ENCODE data around the gene RABGAP1L.
"Not testable (repeated sequence)": the region's sequence is repeated elsewhere in the genome, so short reads cannot be mapped to it uniquely, and the experiment has no call there.

The RABGAP1L gene

DNA sequence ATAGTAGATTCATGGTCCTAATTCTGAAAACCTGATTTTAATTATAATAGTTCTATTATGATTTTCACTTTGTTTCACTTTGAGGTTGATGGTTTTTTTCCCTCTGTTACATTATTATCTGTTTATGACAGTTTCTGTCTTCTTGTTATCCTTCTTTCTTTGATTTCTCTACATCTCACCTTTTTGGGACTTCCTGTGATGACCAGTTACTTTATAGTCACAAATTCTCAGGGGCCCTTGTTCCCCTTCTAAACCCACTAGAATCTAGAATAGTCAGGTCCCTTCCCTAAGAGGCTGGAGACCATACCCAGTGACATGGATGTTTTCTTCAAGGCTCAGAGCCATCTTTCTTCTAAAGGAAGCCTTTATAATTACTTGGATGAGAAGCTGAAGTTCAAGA, 526.9 kb downstream of the RABGAP1L start:
- DNase-seq = no peak

DNA sequence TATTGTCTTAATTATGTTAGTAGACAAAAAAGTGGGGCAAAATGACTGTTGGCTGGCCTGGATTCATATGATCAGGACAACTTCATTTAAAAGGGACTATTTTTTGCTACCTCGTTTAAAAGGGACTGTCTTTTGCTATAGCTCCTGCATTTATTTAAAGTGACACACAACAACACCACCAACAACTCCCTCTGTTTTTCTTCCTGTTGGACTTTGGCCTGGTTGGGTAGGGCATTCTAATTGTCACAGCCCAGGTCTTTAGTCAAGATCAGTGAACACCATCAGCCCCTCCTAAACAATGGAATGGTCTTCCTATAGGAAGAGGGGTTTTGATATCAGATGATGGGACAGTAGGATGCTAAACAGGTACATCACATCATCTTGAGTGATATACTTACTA, 530.2 kb downstream of the RABGAP1L start:
- DNase-seq = no peak

DNA sequence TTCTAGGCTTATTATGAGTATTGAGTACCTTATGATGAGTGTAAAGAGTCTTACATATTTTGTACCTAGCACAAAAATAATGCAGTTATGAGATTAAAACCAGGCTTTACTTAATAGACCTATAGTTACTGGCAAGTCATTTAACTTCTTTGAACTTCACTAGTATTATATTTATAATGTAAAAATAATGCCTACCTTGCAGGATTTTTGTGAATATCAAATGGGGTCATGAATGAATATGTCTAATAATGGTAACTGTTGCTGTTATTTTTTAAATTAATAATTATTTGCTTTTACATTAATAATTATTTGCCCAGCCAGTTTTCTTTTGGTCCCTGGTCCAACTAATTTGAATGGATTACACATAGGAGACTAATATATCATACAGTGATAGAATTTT, 530.9 kb downstream of the RABGAP1L start:
- no peak for DNase-seq

DNA sequence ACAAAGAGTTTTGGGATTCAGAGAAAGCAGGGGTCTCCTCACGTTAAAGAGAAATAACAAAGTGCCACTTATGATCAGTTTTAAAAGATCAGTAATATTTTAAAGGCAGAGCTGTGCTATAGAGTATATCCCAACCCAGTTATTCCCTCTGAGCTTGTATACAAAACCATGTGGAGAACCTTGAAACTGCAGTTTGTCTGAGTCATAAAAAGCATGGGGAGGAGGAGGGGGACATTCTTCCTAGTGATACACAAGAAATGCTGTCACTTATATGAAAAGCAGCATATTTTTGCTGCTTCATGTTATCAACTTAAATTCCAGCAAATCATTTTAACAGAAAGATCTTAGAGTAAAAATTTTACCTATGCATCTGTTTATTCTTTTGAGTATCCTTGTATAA, 533.0 kb downstream of the RABGAP1L start:
- peak; percentile 23 for DNase-seq

DNA sequence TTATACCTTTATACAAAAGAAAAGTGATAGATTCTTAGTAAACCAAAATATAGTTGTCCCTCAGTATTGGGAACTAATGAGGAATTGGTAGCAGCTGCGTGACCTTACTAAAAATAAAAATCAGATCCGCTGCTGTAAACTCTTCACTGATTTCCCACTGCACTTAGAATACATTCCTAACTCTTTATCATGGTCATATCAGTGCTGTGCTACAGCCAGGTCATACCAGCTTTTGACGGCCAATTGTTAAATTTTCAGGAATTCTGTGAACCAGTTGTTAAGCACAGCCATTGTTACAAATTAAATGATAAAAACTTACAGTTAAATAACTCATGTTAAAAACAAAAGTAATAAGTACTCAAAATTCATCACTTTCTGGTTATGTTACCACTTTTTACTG, 533.8 kb downstream of the RABGAP1L start:
- no peak for DNase-seq

DNA sequence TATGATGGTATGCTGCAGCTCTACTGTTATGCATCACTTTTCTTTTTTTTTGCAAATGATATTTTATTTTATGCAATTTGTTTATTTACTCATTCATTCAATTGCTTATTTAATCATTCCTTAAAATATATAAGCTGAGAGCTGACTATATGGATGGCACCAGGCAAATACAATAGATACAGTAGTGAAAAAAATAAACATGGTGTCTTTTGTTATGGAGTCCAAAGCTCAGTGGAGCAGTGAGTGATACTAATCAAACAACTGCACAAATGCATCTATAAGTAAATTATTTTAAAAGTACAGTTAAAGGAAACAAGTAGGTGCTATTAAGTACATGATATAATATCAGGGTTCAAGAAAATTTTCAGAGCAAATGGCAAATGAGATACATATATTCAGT, 534.2 kb downstream of the RABGAP1L start:
- DNase-seq = not testable (repeated sequence)

DNA sequence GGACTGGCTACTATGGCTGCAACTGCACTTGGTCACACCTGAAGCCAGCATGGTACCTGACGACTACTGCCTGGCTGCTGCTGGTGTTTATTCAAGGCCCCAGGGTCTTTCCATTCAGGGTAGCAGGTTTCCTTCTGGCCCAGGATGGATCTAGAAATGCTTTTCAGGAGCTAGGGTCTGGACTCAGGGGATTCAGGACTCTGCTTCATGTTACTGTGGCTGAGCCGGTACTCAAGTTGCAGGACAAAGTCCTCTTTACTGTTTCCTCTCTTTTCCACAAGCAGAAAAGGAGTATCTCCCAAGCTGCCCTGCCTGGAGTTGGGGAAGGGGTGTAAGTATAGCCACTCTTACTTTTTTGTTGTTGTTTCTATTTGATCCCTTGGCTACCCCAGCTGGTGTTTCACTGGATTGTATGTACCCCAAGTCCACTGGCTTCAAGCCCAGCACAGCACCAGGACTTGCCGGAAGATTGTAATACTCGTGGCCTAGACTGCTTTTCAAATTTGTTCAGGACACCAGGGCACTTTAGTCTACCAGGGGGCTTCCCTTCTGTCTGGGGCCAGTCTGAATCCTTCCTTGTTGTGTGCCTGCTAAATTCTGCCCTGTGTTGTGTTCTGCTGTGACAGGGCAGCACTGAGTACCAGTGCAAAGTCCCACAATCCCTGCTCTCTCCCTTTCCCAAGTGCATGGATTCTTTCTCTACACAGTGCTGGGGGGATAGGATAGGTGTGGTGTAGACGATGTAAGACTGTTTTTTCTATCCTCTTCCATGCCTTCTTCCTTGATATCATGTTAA, 536.9 kb downstream of the RABGAP1L start:
- no peak for DNase-seq

DNA sequence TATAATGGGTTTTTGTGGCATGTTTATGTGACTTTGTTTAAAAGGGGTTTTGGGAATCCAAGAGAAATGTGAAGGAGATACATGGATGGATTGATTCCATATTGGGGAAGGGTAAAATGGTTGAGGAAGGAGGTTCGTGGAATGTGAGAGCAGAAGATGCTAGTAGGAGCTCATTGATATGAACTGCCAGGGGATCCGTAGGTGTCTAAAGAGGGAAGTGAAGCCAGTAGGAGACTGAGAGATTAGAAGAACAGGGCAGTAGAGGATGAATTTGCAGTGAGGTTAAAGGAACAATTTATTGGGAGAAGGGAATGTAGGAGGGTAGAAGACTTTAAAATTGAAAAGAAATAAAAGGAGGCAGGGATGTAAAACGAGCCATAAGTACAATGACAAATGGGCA, 541.0 kb downstream of the RABGAP1L start:
- DNase-seq = no peak

DNA sequence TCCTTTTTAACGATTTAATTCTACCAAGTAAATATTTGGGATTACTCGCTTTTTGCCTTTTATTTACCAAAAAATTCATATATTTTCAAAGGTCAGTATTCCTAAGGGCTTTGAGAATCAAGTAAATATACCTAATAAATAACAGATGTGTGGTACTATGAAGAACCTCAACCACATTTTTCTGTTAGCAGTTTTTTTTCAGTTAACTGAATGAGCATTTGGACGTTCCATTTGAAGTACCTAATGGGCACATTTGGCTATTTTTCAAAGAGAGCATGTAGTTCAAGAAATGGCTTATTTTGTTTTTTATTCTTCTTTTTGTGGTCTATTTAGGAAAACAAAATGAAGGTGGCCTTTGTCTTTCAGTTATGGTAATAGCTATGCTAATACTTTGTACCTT, 541.5 kb downstream of the RABGAP1L start:
- no peak for DNase-seq

DNA sequence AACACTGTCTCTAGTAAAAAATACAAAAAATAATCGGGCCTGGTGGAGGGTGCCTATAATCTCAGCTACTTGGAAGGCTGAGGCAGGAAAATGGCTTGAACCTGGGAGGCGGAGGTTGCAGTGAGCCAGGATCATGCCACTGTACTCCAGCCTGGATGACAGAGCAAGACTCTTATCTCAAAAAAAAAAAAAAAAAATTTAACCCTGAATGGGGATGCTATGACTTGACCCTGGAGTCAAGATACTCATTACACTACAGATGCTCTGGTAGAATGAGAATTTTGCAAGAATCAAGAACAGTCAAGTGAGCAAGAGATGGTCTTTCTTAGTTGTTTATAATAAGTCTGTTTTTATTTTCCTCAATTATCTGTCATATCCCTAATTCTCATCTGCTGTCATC, 542.2 kb downstream of the RABGAP1L start:
- DNase-seq = no peak

DNA sequence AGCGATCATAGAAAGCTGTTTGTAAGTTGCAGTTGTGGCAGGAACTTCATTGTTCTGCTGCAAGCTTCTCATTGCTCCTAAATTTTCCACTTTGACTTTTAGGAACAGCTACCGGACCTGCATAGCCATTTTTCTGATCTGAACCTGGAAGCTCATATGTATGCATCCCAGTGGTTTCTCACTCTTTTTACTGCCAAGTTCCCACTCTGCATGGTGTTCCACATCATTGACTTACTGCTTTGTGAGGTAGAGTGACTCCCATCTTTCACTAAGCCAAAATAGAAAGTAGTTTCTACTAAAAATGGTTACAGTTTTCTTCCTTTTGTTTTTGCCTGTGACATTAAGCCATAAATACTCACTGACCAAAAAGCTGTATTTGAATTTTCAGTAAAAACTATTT, 542.7 kb downstream of the RABGAP1L start:
- DNase-seq = no peak

DNA sequence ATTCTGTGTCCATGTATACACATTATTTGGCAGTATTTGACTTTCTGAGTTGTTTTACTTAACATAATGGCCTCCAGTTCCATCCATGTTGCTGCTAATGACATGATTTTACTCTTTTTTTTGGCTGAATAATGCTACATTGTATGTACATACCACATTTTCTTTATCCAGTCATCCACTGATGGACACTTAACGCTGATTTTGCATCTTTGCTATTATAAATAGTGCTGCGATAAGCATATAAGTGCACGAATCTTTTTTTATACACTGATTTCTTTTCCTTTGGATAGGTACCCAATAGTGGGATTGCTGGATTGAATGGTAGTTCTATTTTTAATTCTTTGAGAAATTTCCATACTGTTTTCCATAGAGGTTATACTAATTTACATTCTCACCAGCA, 544.0 kb downstream of the RABGAP1L start:
- no peak for DNase-seq

DNA sequence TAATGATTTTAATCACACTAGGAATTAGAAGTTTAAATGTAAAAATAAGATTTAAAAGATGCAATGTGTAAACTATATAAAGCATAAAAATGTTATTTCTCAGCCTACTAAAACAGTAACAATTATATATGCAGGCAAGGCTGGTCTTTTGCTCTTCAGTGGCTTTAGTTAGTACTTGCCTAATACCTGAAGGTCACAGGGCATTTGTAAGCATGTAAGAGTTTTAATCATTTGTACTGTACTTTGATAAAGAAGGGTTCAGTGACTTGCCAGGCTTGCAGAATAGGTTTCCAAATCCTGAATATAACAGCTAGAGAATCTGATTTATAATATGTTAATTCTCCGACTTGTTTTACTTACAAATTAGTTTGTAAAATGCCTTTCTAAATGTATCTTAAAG, 545.0 kb downstream of the RABGAP1L start:
- DNase-seq = no peak

DNA sequence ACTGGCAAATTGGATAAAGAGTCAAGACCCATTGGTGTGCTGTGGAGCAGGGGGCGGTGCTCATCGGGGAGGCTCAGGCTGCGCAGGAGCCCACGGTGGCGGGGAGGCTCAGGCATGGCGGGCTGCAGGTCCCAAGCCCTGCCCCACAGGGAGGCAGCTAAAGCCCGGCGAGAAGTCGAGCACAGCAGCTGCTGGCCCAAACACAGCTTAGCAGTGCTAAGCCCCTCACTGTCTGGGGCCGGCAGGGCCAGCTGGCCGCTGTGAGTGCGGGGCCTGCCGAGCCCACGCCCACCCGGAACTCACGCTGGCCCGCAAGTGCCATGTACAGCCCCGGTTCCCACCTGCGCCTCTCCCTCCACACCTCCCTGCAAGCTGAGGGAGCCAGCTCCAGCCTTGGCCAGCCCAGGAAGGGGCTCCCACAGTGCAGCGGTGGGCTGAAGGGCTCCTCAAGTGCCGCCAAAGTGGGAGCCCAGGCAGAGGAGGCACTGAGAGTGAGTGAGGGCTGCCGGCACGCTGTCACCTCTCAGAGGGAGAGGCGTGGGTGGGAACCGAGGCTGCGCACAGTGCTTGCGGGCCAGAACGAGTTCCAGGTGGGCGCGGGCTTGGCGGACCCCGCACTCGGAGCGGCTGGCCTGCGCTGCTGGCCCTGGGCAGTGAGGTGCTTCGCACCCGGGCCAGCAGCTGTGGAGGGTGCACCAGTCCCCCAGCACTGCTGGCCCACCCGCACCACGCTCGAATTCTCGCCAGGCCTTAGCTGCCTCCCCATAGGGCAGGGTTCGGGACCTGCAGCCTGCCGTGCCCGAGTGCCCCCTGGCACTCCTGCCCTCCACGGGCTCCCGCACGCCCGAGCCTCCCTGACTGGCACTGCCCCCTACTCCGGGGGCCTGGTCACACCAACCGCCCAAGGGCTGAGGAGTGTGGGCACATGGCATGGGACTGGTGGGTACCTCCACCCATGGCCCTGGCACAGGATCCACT, 551.8 kb downstream of the RABGAP1L start:
- no peak for DNase-seq

DNA sequence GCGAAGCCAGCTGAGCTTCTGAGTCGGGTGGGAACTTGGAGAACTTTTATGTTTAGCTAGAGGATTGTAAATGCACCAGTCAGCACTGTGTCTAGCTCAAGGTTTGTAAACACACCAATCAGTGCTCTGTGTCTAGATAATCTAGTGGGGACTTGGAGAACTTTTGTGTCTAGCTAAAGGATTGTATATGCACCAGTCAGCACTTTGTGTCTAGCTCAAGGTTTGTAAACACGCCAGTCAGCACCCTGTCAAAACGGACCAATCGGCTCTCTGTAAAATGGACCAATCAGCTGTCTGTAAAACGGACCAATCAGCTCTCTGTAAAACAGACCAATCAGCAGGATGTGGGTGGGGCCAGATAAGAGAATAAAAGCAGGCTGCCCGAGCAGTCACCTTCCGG, 552.5 kb downstream of the RABGAP1L start:
- not testable (repeated sequence) for DNase-seq

DNA sequence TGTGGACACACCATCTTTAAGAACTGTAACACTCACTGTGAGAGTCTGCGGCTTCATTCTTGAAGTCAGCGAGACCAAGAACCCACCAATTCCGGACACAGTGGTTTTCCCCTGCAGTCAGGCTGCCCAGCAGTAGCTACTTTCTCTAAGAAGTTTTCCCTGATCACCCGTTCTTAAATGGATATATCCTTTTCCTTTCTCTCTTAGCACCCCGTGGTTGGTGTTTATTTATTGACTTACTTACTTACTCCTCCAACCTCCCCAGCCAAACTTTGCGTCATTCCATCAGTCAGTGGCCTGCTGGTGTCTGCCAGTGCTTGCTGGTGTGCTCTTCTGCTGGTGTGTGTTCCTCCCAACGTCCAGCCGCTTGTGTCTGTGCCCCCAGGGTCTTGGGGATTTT, 553.2 kb downstream of the RABGAP1L start:
- DNase-seq = no peak

DNA sequence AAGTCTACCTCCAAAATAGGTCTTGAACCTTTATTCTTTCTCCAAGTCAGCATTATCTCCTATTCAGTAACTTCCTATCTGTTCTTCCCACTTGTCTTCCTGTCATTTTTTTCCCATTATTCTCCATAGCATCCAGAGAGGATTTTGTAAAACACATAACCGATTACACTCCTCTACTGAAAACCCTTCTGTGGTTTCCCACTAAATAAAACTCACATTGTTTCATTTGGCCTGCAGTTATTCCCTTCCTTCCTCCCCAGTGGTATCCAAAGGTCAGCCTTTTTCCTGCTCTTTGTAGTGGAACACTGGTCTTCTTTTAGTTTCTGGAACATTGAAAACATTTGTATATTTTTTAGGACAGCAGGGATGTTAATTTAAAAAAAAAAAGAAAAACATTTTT, 554.5 kb downstream of the RABGAP1L start:
- DNase-seq = no peak

DNA sequence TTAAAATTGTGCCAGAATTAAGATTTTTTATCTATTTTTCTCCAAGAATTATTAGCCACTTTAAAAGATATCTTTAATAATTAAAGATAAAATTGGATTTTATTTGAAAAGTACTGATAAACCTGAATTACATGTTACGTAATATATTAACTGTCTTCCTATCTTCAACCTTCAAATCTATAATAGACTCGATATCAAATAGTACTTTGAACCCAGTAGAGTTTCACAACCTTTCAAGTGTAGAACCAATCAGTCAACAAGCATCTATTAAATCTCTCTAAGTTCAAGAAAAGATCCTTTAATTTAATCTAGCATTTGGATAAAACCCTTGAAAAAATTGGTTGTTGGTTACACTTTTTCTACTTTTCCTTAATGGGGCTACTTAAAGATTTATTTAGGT, 559.9 kb downstream of the RABGAP1L start:
- no peak for DNase-seq

DNA sequence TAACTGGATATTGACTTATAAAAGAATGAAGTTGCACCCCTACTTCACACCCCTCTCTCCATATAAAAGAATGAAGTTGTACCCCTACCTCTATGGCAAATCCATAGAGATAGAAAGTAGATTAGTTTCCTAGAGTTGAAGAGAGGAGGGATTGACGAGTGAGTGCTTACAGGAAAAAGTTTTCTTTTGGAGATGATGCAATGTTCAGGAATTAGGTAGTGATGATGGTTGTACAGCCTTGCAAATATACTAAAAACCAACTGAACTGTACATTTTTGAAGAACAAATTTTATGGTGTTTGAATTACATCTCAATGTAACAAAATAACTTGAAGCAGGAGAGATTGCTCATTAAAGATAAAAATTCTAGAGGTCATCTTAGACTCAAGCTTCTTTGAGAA, 561.3 kb downstream of the RABGAP1L start:
- DNase-seq = no peak

DNA sequence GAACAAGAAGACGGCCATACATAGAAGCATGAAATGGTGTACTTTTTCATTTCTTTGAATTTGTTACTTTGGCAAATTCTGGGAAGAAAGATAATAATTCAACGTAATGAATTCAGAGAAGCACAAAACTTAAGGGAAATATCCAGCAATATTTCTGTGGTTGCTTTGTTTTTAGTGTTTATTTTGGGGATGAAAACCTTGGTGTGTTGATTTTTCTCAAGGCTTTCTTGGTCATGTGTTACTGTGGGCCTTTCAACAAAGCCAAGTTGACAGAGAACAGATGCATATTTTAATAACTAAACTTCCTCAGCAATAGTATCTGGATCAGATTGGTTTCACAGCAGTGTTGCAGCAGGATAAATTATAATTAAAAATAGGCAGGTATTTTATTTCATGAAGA, 561.9 kb downstream of the RABGAP1L start:
- no peak for DNase-seq

DNA sequence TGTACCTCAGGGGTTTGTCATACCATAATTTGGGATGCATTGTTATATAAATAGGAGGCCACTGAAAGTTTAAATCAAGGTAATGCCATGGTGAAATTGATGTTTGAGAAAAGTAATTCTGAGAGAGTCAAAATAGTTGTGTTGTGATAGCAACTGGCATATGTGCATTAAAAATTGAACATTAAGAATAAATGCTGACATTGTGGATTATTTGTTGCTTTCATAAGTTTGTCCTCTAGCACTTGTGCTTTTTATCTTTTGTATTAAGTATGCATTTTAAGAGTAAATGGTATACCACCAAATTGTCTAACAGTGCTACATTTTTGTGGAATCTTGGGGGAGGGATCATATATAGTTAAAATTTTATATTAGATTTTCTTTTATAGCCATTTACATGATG, 564.5 kb downstream of the RABGAP1L start:
- DNase-seq = no peak

DNA sequence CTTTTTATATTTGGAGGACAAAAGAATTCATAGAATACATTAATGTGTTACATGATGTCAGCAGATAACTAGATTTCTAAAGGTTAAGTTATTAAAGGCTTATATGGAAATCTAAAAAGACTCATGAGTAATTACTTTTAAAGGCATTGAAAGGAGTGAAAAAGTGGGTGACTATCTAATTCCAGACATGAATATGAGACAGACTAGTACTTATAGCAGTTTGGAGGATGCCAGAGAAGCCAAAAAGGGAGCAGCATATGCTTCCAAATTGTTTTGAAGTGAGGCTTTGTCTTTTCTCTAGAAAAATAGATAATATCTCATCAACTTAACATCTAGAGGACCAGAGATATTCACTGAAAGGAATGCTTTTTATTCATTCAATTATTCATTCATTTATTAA, 564.9 kb downstream of the RABGAP1L start:
- no peak for DNase-seq

DNA sequence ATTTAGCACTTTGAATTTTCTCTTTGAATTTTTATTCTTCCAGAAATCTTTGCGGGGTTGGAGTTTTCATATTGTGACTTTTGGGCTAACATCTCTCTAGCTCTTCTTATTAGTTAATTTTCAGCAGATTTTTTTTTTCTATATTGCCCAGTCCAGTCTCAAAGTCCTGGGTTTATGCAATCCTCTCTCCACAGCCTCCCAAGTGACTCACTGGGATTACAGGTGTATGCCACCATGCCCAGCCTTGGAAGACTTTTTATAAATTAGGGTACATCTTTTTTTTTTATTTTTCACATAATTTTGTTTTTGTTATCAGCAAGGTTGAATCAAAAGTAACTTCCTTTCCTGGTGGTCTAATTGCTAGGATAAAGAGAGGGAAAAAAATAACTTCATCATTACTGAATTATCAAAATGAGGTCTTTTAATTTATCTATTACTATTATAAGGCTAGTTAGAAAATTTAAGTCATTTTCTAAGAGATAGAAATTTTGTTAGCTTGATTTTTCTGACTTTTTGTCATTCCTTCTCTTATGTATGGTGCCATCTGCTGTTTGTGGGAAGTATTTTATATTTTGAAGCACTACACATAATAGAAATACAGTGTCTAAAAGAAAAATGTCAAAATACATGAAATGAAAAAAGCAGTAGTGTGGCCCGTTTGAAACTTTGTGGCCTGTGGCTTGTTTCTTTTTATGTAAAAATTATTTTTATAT, 567.0 kb downstream of the RABGAP1L start:
- DNase-seq = peak; percentile 21

Data from NCI-H82 (cell line).